ENCODE measurements around the gene BEGAIN.

BEGAIN gene

GRCh38 chr14:100548939-100549338, 38.3 kb downstream of the BEGAIN start:
- no peak for DNase-seq (ENCODE audit: low read depth)

- no peak for DNase-seq (ENCODE audit: low read depth)
These were observed 38.9 kb downstream of the BEGAIN start for GRCh38 chr14:100548295-100548655.

GRCh38 chr14:100547633-100548294, 39.5 kb downstream of the BEGAIN start:
- peak; percentile 26 for DNase-seq (ENCODE audit: low read depth)

- DNase-seq (ENCODE audit: low read depth): peak; percentile 28
These were observed 41.2 kb downstream of the BEGAIN start for GRCh38 chr14:100546051-100546443.

- DNase-seq (ENCODE audit: low read depth): no peak
These were observed 41.9 kb downstream of the BEGAIN start for GRCh38 chr14:100545359-100545758.

- no peak for DNase-seq (ENCODE audit: low read depth)
These were observed 42.6 kb downstream of the BEGAIN start for GRCh38 chr14:100544506-100545141.

GRCh38 chr14:100543471-100544455, 43.5 kb downstream of the BEGAIN start:
- DNase-seq (ENCODE audit: low read depth): no peak

GRCh38 chr14:100542619-100543205, 44.5 kb downstream of the BEGAIN start:
- DNase-seq (ENCODE audit: low read depth): no peak

- DNase-seq (ENCODE audit: low read depth): no peak
These were observed 45.3 kb downstream of the BEGAIN start for GRCh38 chr14:100541621-100542560.

- no peak for DNase-seq (ENCODE audit: low read depth)
These were observed 46.1 kb downstream of the BEGAIN start for GRCh38 chr14:100540926-100541620.

- DNase-seq (ENCODE audit: low read depth): no peak
These were observed 46.9 kb downstream of the BEGAIN start for GRCh38 chr14:100540141-100540925.

- no peak for DNase-seq (ENCODE audit: low read depth)
These were observed 47.5 kb downstream of the BEGAIN start for GRCh38 chr14:100539766-100540140.

GRCh38 chr14:100539003-100539660, 48.1 kb downstream of the BEGAIN start:
- no peak for DNase-seq (ENCODE audit: low read depth)

- DNase-seq (ENCODE audit: low read depth): no peak
These were observed 48.7 kb downstream of the BEGAIN start for GRCh38 chr14:100538351-100539002.

GRCh38 chr14:100537446-100538350, 49.5 kb downstream of the BEGAIN start:
- DNase-seq (ENCODE audit: low read depth): no peak

GRCh38 chr14:100536721-100537445, 50.3 kb downstream of the BEGAIN start:
- DNase-seq (ENCODE audit: low read depth): no peak

GRCh38 chr14:100536121-100536510, 51.1 kb downstream of the BEGAIN start:
- no peak for DNase-seq (ENCODE audit: low read depth)
